Activated CD4-positive, alpha-beta memory T cell treated with anti-CD3 and anti-CD28 coated beads, Interleukin-2, amount 10 ng/mL, durations not matched to agents 7 days and 5 days (primary cell): Measurements from ENCODE around the gene ANTXRL. TPM values are rescaled to one million over a fixed set of nuclear protein-coding genes. Genes with fewer than 3 reads are reported as not detected.
"Not testable (repeated sequence)": the region's sequence is repeated elsewhere in the genome, so short reads cannot be mapped to it uniquely, and the experiment has no call there.

ENCODE experiments used
- CTCF ChIA-PET: fragments of 350-600 bp; sonication (Branson Sonifier 250); formaldehyde crosslinking; loops from one replicate; lab custom pipeline; 2021; ENCODE audit warnings: antibody characterized with exemption, inconsistent platforms; lab: Charles Lee
- POLR2A ChIA-PET: fragments of 350-600 bp; sonication (Branson Sonifier 250); formaldehyde crosslinking; loops from one replicate; lab custom pipeline; 2021; ENCODE audit warnings: antibody characterized with exemption; lab: Charles Lee
- DNase-seq: peaks from one replicate; pipeline ENCODE4 v3.0.0-alpha.2; 2020
- H3K27ac Mint-ChIP-seq: one replicate; pipeline ENCODE4 v1.8.0; 2021; ENCODE audit warnings: mild to moderate bottlenecking, mixed read lengths
- H3K27me3 Mint-ChIP-seq: one replicate; pipeline ENCODE4 v1.8.0; 2021; ENCODE audit warnings: mixed read lengths
- H3K36me3 Mint-ChIP-seq: one replicate; pipeline ENCODE4 v1.8.0; 2021; ENCODE audit warnings: low read depth, mixed read lengths
- H3K4me1 Mint-ChIP-seq: one replicate; pipeline ENCODE4 v1.8.0; 2021; ENCODE audit warnings: mixed read lengths
- H3K4me3 Mint-ChIP-seq: one replicate; pipeline ENCODE4 v1.8.0; 2021; ENCODE audit warnings: mild to moderate bottlenecking, mixed read lengths
- H3K9me3 Mint-ChIP-seq: one replicate; pipeline ENCODE4 v1.8.0; 2021; ENCODE audit warnings: mixed read lengths
- total RNA-seq, 2 experiments: library from RNA; stranded (reverse); gene quantifications; one replicate each; pipeline ENCODE4 v1.2.3, GENCODE V29; 2021

The ANTXRL gene
- total RNA-seq, 2 experiments from 2014 or later, result not detected

- ChIA-PET POLR2A (no interaction called here), CTCF (no interaction called here)
- no peaks in the 10 kb centered on the region for H3K27me3 Mint-ChIP-seq
- no peaks in the 10 kb centered on the region for H3K9me3 Mint-ChIP-seq
- H3K36me3 Mint-ChIP-seq, result no peaks in the 10 kb centered on the region
- peak overlapping the region; percentile 69 for H3K4me3 Mint-ChIP-seq
- DNase-seq, result peak; percentile 28
- H3K27ac Mint-ChIP-seq, result no peak overlapping the region
- H3K4me1 Mint-ChIP-seq, result peaks cover 17% of the 10 kb centered on the region
Observed at GRCh38 chr10:46297406-46298204, 10.8 kb downstream of the ANTXRL start.

GRCh38 chr10:46298477-46299285 lies 11.9 kb downstream of the ANTXRL start:
- ChIA-PET POLR2A (interaction anchor here (1.1 kb wide), 1 partner anchor 15 kb away, joined by 3 read pairs; no protein-coding TSS in a partner anchor), CTCF (no interaction called here)
- no peaks in the 10 kb centered on the region for H3K36me3 Mint-ChIP-seq
- DNase-seq, result no peak
- no peak overlapping the region for H3K4me3 Mint-ChIP-seq
- no peak overlapping the region for H3K27ac Mint-ChIP-seq
- H3K9me3 Mint-ChIP-seq, result no peaks in the 10 kb centered on the region
- H3K4me1 Mint-ChIP-seq, result peaks cover 17% of the 10 kb centered on the region
- no peaks in the 10 kb centered on the region for H3K27me3 Mint-ChIP-seq

DNA sequence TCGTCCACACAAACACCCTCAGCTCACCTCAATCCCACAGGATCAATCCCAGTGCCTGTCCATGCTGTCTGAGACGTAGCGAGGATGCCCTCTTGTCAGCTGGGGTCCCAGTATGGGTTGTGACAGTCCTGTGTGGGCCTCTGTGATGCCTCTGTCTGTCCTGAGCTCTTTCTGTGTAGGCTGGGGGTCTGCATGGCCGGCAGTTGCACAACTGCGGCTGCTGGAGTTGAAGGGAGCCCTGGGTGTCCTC lies 12.4 kb downstream of the ANTXRL start:
- Mint-ChIP-seq H3K4me1 (peaks cover 17% of the 10 kb centered on the region), H3K27ac (no peak overlapping the region), H3K9me3 (no peaks in the 10 kb centered on the region), H3K27me3 (no peaks in the 10 kb centered on the region), H3K4me3 (no peak overlapping the region), H3K36me3 (no peaks in the 10 kb centered on the region)
- CTCF ChIA-PET, result no interaction called here
- POLR2A ChIA-PET, result interaction anchor here (1.1 kb wide), 1 partner anchor 16 kb away, joined by 3 read pairs; no protein-coding TSS in a partner anchor
- no peak for DNase-seq

DNA sequence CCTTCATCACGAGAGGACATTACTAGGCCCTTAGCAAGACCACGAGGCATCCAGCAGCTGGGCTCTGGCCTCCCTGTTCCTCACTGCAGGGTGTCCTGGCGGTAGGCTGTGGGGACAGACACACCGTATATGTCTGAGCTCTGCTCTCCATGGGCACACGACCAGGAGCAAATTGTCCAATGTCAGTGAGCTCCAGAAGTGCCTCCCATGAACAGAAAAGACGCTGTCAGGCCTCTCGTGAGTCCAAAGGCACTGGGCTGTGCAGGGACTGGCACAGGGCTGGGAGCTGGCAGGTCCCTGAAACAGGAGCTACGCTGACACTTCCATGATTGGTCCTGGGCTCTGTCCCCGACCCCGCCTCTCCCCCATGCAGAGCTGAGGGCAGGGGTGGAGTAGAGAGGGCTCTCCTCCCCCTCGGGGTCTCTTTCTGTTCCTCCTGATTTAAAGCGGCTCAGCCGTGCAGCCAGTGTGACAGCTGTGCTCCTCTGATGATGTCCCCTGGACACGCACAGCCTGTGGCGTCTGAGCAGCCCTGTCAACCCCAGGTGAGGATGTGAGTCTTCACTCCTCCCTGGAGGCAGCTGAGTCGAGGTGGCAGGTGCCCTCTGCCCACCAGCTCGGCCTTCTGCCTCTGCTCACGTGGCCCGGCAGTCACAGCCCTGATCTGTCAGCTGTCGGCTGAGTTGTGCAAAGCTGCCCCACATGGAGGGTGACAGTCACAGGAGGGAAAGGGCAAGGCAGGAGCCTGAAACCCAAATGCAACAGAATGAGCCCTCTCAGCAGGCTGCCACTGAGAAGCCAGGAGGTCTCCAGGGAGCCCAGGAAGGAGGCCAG lies 13.0 kb downstream of the ANTXRL start:
- Mint-ChIP-seq H3K27me3 (no peaks in the 10 kb centered on the region), H3K4me1 (peaks cover 17% of the 10 kb centered on the region), H3K4me3 (no peak overlapping the region), H3K36me3 (no peaks in the 10 kb centered on the region), H3K9me3 (no peaks in the 10 kb centered on the region), H3K27ac (no peak overlapping the region)
- ChIA-PET POLR2A (interaction anchor here (1.1 kb wide), 1 partner anchor 16 kb away, joined by 3 read pairs; no protein-coding TSS in a partner anchor), CTCF (no interaction called here)
- no peak for DNase-seq

GRCh38 chr10:46300370-46300711 lies 13.5 kb downstream of the ANTXRL start:
- H3K27ac Mint-ChIP-seq, H3K36me3 Mint-ChIP-seq, CTCF ChIA-PET, DNase-seq, H3K4me3 Mint-ChIP-seq, H3K27me3 Mint-ChIP-seq, POLR2A ChIA-PET, H3K9me3 Mint-ChIP-seq: not testable (repeated sequence)
- H3K4me1 Mint-ChIP-seq, result peaks cover 17% of the 10 kb centered on the region

DNA sequence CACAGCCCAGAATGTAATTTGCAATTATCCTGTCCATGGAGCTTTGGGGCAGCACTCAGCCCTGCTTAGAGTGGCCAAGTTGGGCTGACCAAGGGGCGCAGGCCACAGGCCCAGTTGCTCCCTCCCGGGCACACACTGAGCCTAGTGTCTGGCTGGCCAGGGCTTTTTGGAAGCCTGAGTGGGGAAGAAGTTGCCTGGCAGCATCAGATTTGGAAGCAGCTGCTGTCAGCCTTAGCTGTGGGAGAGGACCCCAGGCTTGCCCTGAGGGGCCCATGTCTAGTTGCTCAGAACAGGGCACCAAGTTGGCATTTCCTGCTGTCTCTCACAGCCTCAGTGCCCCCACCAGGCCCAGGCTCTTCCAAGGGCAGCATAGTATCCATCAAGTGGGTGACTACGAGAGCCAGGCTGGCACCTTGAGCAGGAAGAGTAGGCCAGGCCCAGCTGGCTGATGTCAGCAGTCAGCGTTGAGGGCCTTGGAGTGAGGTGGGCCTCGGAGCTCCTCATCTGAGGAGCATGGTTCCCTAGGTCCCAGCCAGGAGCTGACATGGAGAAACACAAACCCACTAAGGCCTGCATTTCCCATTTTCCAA lies 14.4 kb downstream of the ANTXRL start:
- no peak overlapping the region for H3K4me3 Mint-ChIP-seq
- ChIA-PET POLR2A (no interaction called here), CTCF (interaction anchor here (0.6 kb wide), 1 partner anchor 76 kb away, joined by 5 read pairs; no protein-coding TSS in a partner anchor)
- H3K9me3 Mint-ChIP-seq, result no peaks in the 10 kb centered on the region
- no peaks in the 10 kb centered on the region for H3K27me3 Mint-ChIP-seq
- DNase-seq, result no peak
- H3K27ac Mint-ChIP-seq, result no peak overlapping the region
- no peaks in the 10 kb centered on the region for H3K36me3 Mint-ChIP-seq
- H3K4me1 Mint-ChIP-seq, result peaks cover 17% of the 10 kb centered on the region

GRCh38 chr10:46301721-46302479 lies 15.1 kb downstream of the ANTXRL start:
- CTCF ChIA-PET, result no interaction called here

DNA sequence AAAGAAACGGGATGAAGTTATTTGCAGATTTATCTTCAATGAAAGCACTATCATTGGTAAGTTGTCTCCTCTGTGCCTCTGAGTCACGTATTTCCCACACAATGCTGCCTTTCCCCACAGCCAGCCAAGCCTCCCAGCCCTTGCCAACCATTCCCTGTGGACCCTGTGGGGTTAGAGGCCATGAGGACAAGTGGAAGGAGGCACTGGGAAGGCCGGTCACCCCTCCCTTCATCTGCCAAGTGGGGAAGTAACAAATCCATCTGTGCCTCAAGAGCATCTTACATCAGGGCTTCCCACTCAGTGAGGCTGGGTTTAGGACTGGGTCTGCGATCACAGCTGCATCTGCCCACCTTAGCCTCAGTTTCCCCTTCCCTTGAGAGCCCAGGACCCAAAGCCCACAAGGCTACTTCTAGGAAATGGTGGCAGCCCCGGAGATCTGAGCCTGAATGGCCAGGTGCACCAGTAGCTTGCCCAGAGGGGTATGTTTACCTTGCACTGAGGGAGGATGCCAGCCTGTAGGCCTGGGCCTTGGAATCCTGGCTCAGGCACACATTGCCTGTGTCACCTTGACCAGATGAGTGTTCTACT lies 16.1 kb downstream of the ANTXRL start:
- H3K4me3 Mint-ChIP-seq, CTCF ChIA-PET, H3K27me3 Mint-ChIP-seq, H3K9me3 Mint-ChIP-seq, DNase-seq, POLR2A ChIA-PET, H3K36me3 Mint-ChIP-seq, H3K27ac Mint-ChIP-seq: not testable (repeated sequence)
- H3K4me1 Mint-ChIP-seq, result peaks cover 17% of the 10 kb centered on the region

More at GRCh38 chr10:46301721-46302479, 15.1 kb downstream of the ANTXRL start:
- no peak for DNase-seq
- Mint-ChIP-seq H3K27me3 (no peaks in the 10 kb centered on the region), H3K4me1 (peaks cover 17% of the 10 kb centered on the region), H3K9me3 (no peaks in the 10 kb centered on the region), H3K27ac (no peak overlapping the region), H3K4me3 (no peak overlapping the region), H3K36me3 (no peaks in the 10 kb centered on the region)
- POLR2A ChIA-PET, result no interaction called here

GRCh38 chr10:46304062-46304461 lies 17.3 kb downstream of the ANTXRL start:
- CTCF ChIA-PET, result no interaction called here
- no peaks in the 10 kb centered on the region for H3K9me3 Mint-ChIP-seq
- no peak for DNase-seq
- no peak overlapping the region for H3K4me3 Mint-ChIP-seq
- no peak overlapping the region for H3K27ac Mint-ChIP-seq
- POLR2A ChIA-PET, result no interaction called here
- H3K4me1 Mint-ChIP-seq, result peaks cover 5% of the 10 kb centered on the region
- H3K36me3 Mint-ChIP-seq, result no peaks in the 10 kb centered on the region
- H3K27me3 Mint-ChIP-seq, result no peaks in the 10 kb centered on the region

DNA sequence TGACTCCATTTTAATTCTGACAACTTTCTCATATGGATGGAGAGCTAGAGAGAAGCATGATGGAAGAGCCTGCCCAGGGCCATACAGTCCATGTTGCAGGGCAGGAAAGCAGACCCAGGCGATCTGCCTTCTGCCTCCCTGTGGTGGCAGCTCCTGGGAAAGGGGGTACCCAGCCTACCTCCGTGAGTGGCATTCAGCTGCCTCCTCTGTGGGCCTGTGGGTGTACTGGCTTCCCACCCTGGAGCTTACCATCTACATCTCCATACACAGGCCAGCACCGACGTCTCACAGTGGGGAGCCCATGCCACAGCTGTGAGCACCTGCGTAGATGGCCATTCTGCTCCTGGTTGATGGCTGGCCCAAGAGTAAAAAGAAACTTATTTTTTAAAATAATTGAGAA lies 17.9 kb downstream of the ANTXRL start:
- H3K4me1 Mint-ChIP-seq, POLR2A ChIA-PET, H3K4me3 Mint-ChIP-seq, H3K9me3 Mint-ChIP-seq, H3K27ac Mint-ChIP-seq, H3K36me3 Mint-ChIP-seq, DNase-seq, H3K27me3 Mint-ChIP-seq, CTCF ChIA-PET: not testable (repeated sequence)

DNA sequence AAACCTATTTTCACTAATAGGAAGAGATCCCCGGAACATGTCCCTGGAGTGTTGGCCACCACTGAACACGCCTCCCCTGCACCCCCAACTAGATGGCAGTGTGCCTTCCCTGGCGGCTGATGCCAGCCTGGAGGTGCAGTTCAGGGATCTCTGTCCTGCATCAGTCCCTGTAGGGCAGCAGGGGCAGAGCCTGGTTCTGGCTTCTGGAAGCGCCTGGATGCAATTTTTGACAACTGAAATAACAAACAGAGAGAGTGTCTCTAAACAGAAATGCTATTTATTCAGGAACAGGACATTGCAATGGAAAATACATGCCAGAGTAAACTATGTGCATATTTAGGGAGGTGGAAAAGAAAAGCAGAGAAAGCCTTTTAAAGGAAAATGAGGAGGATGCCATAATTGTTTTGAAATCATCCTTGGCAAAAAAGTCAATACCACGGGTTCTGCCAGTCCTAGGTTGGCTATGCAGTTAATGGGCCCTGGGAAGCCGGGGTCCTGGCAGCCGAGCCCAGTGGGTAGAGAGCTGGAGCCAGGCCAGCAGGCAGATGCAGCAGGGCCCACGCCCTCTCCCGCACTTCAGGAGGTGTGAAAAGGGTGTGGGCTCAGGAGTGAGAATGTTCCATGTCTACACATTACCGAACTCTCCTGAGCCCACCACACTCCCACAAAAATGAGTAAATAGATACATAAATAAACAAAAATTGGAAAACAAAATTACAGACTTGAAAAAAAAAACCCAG lies 18.5 kb downstream of the ANTXRL start:
- H3K27me3 Mint-ChIP-seq, result no peaks in the 10 kb centered on the region
- ChIA-PET CTCF (interaction anchor here (0.7 kb wide), 1 partner anchor 668 kb away, joined by 3 read pairs; no protein-coding TSS in a partner anchor), POLR2A (no interaction called here)
- no peak for DNase-seq
- H3K36me3 Mint-ChIP-seq, result no peaks in the 10 kb centered on the region
- no peaks in the 10 kb centered on the region for H3K4me1 Mint-ChIP-seq
- H3K9me3 Mint-ChIP-seq, result no peaks in the 10 kb centered on the region
- H3K4me3 Mint-ChIP-seq, result no peak overlapping the region
- H3K27ac Mint-ChIP-seq, result no peak overlapping the region
